GM19438 (cell line): ENCODE measurements around the gene CHAC1.

ENCODE experiments used
- ATAC-seq: cut with Tn5 transposase; IDR thresholded peaks from one replicate; pipeline ENCODE4 v1.9.1; 2021; ENCODE audit warnings: low read depth; ENCODE audit not compliant: unreplicated experiment

CHAC1 gene

DNA sequence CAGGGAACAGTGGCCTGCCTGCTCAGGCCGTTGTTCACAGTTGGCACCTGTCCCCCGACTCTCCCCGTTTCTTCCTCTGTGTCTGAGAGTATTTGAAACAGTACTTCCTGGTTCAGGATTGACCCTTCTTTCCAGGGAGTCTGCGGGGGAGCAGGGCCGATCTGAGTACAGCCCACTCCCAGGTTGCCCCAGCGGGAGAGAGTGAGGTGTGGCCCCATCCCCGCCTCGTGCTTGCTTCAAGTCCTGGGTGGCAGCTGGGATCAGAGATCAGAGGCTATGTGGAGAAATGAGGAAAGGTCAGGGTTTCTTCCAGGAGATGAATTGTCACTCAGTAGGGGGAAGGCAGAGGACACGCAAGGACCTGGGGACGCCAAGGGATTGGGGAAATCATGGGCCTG, 30.7 kb upstream of the CHAC1 start:
- no peak for ATAC-seq

DNA sequence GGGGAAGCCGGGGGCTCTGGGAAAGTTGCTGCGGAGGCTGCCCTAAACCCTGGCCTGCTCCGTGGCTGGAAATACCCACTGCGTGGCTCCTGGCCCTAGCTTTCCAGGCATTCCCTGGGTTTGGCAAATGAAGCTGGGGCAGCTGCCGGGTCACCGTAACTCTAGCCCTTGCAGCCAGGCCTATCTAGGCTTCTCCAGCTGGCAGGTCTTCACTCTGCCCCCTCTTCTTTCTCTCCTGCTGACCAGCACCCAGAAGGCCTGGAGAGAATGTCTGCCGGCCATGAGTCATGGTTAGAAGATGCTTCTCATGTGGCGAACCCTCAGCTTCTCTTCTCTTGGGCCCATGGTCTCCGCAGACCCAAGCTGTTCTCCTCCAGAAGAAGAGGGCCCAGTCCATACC, 29.7 kb upstream of the CHAC1 start:
- no peak for ATAC-seq

DNA sequence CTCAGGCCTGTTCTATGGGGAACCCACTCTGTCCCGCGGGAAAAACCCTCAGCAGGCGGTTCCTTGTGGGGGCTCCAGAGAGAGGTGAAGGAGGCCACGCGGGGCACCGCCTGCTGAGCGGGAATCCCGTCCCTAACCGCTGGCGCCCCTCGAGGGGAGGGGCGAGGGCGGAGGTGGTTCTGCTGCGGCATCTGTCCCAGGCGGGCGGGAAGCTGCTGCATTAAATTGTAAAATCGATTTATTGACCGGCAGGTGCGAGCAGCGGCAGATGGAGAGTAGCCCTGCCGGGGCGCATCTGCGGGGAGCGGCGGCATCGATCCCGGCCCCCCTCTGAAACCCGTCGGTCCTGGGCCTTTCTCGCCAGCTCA, 27.8 kb upstream of the CHAC1 start:
- no peak for ATAC-seq

DNA sequence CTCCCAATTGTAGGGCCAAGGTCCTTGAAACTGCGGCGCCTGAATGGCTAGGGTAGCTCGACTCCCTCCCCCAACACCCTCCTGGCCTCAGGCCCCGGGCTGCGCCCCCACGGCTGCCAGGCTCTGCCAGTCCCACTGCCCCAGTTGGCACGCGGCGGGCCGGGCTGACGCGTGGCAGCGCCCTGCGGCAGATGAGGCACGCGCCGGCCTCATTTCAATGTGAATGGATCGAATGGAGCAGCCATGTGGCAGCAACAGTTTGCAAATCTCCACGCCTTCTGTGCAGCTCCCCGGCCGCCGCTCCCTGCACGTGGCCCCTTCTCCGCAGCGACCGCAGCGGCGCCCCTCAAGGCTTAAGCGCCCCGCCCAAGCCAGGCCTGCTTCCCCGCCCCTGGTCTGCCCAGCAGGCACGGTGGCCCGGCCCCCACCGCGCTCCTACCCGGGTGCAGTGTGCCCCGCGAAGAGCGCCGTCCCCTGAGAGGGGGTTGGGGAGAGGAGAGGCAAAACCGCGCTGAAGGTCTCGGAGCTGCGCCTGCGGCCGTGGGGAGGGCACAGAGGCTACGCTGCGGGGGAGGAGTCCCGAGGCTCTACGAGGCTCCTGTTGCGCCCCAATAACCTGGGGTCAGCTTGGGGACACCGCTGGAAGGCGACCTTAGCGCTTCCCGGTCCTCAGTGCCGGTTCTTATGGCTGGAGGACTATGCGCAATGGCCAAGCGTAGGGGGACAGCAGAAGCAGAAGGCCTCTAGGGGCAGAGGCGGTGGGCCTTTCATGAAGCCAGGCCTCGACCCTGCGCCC, 27.2 kb upstream of the CHAC1 start:
- ATAC-seq: no peak

DNA sequence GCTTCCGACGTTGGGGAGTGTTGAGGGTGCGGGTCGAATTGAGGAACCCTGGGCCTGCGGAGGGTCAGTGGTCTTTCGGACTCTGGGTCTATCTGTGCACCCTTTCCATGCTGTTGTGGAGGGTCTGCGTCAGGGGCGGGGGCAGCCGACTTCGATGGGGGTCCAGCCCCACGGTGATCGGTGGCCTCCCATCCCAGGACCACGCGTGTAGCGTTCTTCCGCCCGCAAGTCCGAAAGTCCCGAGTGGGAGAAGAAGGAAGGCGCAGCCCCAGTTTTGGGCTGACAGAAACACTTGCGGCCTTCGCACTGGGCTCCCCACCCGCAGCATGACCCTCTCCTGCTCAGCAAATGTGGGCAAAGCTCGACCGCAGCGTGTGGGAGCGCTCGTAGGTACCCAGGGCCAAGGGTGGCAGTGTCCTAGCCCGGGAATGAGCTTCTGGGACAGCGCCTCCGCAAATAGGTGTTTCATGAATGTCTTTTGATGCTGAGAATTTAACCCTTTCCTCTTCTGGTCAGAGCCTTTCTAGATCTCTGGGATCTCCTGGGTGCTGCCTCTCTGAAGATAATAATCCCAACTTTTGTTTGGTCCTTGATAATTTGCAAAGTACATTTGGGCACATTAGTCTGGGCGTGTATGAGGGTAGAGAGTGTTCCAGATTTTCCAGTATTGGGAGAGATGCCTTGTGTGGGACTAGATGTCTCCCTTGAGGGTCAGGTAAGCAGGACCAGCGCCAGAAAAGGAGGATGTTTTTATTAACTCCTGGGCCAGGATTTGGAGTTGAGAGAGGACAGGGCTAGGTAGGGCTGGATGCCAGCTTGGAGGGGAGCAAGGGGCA, 26.4 kb upstream of the CHAC1 start:
- ATAC-seq: no peak

DNA sequence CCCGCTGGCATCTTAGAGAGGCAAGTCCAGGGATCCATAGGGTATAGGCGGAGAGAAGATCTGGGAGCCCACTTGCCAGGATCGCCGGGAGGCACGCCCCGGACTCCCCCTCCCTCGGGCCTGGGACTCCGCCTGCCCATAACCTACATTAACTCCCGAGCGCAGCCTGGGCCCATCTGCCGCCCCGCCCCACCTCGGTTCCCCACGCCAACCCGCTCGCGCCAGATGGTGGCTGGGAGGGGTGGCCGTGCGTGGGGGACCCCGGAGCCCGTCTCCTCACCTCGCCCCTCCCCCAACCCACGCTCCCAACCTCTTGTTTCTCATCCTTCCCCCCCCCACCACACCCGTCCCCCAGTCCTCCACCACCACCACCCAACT, 25.8 kb upstream of the CHAC1 start:
- ATAC-seq: no peak

DNA sequence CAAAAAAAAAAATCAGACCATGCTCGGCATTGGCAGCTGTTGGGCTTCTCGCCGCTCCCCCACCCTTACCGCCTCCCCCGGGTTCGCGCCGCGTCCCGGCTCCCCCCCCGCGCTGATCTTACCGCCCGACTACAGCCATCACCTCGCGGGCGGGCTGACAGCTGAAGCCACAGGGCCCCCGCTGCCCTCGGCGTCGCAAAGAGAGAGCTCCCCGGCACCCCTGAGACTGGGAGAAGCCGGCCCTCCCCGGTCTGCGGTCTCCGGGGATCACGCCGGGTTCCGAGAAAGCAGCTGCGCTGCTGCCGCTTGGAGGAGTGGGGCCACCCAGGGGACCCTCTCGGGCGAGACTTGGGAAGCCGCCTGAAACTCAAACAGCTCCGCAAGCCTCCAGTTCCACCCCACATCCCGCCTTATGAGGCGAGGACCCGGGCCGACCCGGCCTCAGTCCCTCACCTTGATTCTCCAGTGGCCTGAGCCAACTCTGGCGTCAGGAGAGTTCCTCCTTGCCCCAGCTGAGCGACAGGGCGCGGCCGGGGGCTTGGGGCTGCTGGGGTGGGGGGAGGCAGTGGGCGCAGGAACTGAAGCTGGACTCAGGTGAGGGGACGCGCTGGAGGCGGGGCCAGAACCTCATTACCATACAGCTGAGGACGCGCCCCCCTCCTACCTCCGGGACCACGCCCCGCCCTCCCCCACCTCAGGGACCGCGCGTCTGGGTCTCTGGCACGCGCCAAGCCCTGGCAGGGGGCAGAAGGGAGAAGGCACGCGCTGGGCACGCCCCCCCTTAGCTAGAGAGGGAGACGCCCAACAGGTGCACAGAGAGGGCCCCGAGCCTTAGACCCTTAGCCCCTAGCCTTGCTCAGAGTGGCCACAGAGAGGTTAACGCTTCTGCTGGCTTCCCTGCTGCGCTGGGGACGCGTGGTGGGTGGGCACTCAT, 25.1 kb upstream of the CHAC1 start:
- ATAC-seq: no peak

DNA sequence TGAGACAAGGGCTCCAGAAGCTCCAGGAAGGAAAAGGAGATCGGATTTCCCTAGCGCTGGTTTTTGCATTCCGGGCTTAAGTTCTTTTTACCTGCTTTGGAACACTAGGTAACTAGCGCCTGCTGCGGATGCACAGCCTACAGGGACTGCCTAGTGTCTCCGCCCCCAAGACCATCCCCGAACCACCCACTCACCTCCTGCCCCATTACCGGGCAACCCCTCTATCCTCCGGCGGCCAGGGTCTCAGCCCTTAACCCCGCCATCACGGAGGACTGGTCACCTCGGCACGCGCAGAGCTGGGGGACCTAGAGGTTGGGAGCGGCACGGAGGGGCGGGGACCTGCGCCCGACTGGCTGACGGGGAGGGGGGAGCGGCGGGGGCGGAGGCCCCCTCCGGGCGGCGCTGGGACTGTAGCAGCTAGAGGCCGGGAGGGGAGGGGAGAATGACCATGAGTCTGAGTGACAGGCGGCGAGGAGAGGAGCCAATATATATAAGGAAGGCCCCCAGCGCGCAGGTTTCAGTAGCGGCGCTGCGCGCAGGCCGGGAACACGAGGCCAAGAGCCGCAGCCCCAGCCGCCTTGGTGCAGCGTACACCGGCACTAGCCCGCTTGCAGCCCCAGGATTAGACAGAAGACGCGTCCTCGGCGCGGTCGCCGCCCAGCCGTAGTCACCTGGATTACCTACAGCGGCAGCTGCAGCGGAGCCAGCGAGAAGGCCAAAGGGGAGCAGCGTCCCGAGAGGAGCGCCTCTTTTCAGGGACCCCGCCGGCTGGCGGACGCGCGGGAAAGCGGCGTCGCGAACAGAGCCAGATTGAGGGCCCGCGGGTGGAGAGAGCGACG, 24.2 kb upstream of the CHAC1 start, which contains the start of gene DLL4:
DLL4 (plus strand) TSS at position 520 of the 839 bp plus-strand sequence. CDS start 329 bp downstream, outside the sequence.
- no peak for ATAC-seq

DNA sequence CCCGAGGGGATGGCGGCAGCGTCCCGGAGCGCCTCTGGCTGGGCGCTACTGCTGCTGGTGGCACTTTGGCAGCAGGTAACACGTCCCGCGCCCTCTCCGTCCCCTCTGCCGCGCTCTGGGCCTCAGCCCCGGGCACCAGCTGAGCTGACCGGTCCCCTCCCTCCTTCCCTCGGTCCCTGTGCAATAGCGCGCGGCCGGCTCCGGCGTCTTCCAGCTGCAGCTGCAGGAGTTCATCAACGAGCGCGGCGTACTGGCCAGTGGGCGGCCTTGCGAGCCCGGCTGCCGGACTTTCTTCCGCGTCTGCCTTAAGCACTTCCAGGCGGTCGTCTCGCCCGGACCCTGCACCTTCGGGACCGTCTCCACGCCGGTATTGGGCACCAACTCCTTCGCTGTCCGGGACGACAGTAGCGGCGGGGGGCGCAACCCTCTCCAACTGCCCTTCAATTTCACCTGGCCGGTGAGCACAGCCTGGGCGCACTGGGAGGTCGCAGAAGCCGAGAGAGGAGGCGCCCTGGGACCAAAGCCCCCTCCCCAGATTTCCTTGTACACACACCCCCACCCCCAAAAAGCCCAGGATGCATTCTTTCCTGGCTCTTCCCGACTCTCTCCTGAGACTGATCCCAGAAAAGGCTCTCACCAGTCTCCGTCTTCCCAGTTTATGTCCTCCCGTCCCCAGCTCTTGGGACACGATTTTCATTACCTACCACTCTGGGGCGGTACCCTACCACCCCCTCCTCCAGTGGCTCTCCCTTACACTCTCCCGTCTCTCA, 23.4 kb upstream of the CHAC1 start:
- no peak for ATAC-seq

DNA sequence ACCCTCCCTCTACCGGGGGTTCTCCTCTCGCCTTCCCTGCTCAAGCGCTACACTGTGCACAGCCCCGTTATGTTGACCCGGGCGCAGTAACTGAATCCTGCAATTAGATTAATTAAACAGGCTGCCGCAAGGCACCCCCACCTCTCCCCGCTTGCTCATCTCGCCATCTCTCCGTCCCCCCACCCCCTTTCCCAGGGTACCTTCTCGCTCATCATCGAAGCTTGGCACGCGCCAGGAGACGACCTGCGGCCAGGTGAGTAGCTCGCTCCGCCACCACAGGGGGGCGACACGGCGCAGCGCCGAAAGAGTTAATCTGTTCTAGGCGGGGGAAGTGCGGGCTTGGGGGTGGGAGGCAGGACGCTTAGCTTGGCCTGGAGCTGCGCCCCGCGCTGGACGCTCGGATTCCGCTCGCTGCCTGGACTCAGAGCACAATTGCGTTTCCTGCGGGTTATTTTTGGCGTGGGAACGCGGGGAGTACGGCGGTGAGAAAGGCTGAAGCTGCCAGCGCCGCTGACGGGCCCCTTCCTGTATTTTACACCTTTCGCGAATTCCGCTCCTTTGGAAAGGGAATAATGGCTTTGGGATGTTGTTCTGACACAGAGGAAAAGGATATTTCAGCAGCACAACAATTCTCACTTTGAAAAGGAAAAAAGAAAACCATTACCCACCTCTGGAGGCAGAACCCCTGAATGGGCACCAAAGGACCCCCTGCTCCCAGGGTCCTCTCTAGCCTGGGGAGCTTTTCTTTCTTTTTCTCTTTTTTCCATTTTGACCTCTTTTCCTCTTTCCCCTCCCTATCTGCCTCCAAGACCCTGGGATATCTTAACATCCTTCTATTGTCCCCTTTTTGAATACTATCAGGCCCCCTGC, 22.6 kb upstream of the CHAC1 start:
- ATAC-seq: no peak

DNA sequence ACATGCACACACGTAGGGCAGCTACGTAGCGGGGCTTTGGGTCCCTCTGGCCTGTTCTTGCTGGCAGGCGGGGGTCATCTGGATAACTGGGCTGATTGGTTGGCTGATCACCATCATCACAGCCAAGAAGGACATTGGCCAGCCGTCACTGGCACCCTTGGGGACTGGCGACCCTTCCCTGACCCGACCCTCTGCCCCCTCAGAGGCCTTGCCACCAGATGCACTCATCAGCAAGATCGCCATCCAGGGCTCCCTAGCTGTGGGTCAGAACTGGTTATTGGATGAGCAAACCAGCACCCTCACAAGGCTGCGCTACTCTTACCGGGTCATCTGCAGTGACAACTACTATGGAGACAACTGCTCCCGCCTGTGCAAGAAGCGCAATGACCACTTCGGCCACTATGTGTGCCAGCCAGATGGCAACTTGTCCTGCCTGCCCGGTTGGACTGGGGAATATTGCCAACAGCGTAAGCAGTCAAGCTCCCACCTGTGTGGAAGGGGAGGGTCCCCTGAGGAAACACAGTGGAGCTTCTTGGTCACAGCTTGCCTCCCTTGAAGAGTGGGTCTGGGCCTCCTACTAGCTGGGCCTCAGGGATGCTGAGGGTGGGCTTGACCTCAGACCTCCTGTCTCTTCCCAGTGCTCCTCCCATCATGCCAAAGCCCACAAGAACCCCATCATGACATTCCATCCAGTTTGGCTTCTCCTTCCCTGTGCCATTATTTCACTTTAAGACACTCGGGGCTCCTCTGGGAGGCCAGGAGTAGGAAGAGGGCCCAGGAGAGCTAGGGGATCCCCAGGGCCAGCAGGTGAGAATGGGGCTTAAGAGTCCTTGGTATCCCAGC, 21.8 kb upstream of the CHAC1 start:
- ATAC-seq: no peak

DNA sequence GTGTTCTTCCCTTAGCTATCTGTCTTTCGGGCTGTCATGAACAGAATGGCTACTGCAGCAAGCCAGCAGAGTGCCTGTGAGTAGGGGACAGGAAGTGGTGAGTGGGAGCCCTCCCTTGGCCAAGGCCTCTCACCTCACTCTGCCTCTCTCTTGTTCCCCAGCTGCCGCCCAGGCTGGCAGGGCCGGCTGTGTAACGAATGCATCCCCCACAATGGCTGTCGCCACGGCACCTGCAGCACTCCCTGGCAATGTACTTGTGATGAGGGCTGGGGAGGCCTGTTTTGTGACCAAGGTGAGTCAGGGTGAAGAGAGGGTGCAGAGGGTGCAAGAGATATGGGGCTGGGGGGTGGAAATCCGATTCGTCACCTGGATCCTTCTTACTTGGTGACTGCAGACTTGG, 21.1 kb upstream of the CHAC1 start:
- no peak for ATAC-seq

DNA sequence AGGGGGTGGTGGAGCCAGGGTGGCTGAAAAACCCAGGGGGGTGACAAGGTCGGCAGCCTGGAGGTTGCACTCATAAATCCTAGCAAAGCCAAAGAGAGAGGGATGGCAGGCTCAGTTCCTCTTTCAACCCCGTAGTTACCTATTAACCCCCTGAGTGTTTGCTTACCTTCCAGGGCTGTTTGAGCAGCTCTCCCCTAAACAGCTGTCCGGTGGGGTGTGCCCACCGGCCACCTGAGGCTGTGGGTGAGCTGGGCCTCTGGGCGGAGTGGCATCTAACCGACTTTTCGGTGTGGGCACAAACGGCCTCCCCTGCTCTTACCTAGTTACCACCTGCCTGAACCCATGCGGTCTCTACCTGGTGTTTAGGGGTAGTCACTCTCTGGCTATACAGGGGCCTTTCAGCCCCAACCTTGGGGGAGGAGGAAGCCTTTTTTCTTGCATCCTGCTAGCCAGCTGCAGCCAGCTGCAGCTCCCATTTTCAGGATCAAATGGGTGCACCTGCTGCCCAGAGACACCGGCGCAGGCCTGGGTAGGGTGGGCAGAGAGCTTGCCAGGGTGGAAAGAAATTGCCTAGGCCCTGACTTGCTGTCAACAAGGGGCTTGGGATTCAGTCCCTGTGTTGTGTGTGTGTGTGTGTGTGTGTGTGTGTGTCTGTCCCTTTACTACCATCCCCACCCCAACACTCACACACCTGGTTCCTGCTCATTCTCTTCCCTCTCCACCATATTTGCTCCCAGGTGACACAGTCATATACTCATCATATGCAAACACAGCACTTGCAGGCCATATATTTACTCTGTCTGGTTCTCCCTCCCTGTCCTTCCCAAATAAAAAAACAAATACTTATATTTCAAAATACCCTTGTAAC, 20.4 kb upstream of the CHAC1 start:
- ATAC-seq: no peak

DNA sequence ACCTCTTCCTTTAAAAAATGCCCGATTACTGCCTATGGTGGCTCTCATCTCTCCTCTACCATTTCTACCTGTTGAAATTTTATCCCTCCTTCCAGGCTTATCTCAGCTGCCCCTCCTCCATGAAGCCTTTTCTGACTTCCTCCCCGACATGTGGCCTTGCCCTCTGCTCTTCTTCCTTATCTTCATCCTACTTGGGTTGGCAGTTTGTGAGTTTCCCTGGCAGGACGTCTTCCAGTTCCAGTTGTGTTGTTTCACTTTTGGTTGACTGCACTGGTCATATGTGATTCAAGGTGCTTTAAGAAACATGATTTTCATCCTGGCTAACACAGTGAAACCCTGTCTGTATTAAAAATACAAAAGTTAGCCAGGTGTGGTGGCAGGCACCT, 19.8 kb upstream of the CHAC1 start:
- ATAC-seq: no peak

DNA sequence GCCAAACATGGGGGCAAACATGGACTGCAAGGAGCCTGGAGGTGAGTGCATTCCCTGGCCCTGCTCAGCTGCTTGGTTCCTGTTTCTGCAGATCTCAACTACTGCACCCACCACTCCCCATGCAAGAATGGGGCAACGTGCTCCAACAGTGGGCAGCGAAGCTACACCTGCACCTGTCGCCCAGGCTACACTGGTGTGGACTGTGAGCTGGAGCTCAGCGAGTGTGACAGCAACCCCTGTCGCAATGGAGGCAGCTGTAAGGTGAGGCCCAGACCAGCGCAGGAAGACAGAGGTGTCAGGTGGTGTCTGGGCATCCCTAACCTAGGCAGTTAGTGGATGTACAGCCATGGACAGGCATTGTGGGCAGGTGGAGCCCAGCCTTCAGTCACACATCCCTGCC, 18.8 kb upstream of the CHAC1 start:
- no peak for ATAC-seq

DNA sequence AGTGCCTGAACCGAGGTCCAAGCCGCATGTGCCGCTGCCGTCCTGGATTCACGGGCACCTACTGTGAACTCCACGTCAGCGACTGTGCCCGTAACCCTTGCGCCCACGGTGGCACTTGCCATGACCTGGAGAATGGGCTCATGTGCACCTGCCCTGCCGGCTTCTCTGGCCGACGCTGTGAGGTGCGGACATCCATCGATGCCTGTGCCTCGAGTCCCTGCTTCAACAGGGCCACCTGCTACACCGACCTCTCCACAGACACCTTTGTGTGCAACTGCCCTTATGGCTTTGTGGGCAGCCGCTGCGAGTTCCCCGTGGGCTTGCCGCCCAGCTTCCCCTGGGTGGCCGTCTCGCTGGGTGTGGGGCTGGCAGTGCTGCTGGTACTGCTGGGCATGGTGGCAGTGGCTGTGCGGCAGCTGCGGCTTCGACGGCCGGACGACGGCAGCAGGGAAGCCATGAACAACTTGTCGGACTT, 17.0 kb upstream of the CHAC1 start:
- ATAC-seq: no peak
